ENCODE data around the gene ABCC9.

ABCC9 gene

GRCh38 chr12:21877293-21877982, 63.8 kb downstream of the ABCC9 start:
- no peak for DNase-seq (ENCODE audit: low read depth)

- no peak for DNase-seq (ENCODE audit: low read depth)
These were observed 75.4 kb downstream of the ABCC9 start for GRCh38 chr12:21865846-21866245.

- DNase-seq (ENCODE audit: low read depth): no peak
These were observed 80.7 kb downstream of the ABCC9 start for GRCh38 chr12:21860534-21860933.

- no peak for DNase-seq (ENCODE audit: low read depth)
These were observed 81.1 kb downstream of the ABCC9 start for GRCh38 chr12:21860128-21860527.

- peak; percentile 84 for DNase-seq (ENCODE audit: low read depth)
These were observed 89.0 kb downstream of the ABCC9 start for GRCh38 chr12:21852251-21852650.

GRCh38 chr12:21851151-21851550, 90.1 kb downstream of the ABCC9 start:
- no peak for DNase-seq (ENCODE audit: low read depth)

- no peak for DNase-seq (ENCODE audit: low read depth)
These were observed 90.8 kb downstream of the ABCC9 start for GRCh38 chr12:21850419-21850818.

GRCh38 chr12:21849878-21850277, 91.3 kb downstream of the ABCC9 start:
- no peak for DNase-seq (ENCODE audit: low read depth)

- no peak for DNase-seq (ENCODE audit: low read depth)
These were observed 93.0 kb downstream of the ABCC9 start for GRCh38 chr12:21848192-21848591.

GRCh38 chr12:21843795-21844194, 97.4 kb downstream of the ABCC9 start:
- no peak for DNase-seq (ENCODE audit: low read depth)

- no peak for DNase-seq (ENCODE audit: low read depth)
These were observed 101.5 kb downstream of the ABCC9 start for GRCh38 chr12:21839776-21840175.

- DNase-seq (ENCODE audit: low read depth): no peak
These were observed 103.4 kb downstream of the ABCC9 start for GRCh38 chr12:21837847-21838246.

GRCh38 chr12:21831791-21832344, 109.4 kb downstream of the ABCC9 start:
- DNase-seq (ENCODE audit: low read depth): no peak

- no peak for DNase-seq (ENCODE audit: low read depth)
These were observed 112.4 kb downstream of the ABCC9 start for GRCh38 chr12:21828779-21829178.

- DNase-seq (ENCODE audit: low read depth): no peak
These were observed 113.0 kb downstream of the ABCC9 start for GRCh38 chr12:21828136-21828775.

- DNase-seq (ENCODE audit: low read depth): no peak
These were observed 114.1 kb downstream of the ABCC9 start for GRCh38 chr12:21827083-21827482.

GRCh38 chr12:21826618-21826910, 114.7 kb downstream of the ABCC9 start:
- DNase-seq (ENCODE audit: low read depth): no peak

- no peak for DNase-seq (ENCODE audit: low read depth)
These were observed 115.2 kb downstream of the ABCC9 start for GRCh38 chr12:21825886-21826617.

GRCh38 chr12:21823581-21823980, 117.6 kb downstream of the ABCC9 start:
- DNase-seq (ENCODE audit: low read depth): no peak

- DNase-seq (ENCODE audit: low read depth): no peak
These were observed 121.5 kb downstream of the ABCC9 start for GRCh38 chr12:21819678-21820077.

- DNase-seq (ENCODE audit: low read depth): peak; percentile 30
These were observed 122.0 kb downstream of the ABCC9 start for GRCh38 chr12:21819236-21819635.

- DNase-seq (ENCODE audit: low read depth): no peak
These were observed 122.6 kb downstream of the ABCC9 start for GRCh38 chr12:21818627-21819026.
